Measurements from ENCODE around the gene RDH16.
"Not testable (repeated sequence)": the region's sequence is repeated elsewhere in the genome, so short reads cannot be mapped to it uniquely, and the experiment has no call there.

Gene RDH16

GRCh38 chr12:56954057-56954957 lies 3.1 kb downstream of the RDH16 start:
- no peak overlapping the region for H3K27ac ChIP-seq (ENCODE audit: insufficient read depth, low read depth, low read length, poor library complexity, severe bottlenecking)
- peaks cover 2% of the 10 kb centered on the region for H3K9me3 ChIP-seq (ENCODE audit: control insufficient read depth, low read length)
- no peaks in the 10 kb centered on the region for H3K36me3 ChIP-seq (ENCODE audit: control insufficient read depth, insufficient read depth, low read length)
- WGBS, 2 experiments = 93% methylated on average over 6 of the region's 6 CpGs
- H3K27me3 ChIP-seq (ENCODE audit: control insufficient read depth, insufficient read depth, low read length, poor library complexity, severe bottlenecking) = no peaks in the 10 kb centered on the region
- H3K4me3 ChIP-seq (ENCODE audit: insufficient read depth, low read depth, low read length) = no peak overlapping the region
- no peaks in the 10 kb centered on the region for H3K4me1 ChIP-seq (ENCODE audit: control insufficient read depth, insufficient read depth, low read length)

GRCh38 chr12:56953314-56953713 lies 4.1 kb downstream of the RDH16 start:
- H3K4me3 ChIP-seq (ENCODE audit: insufficient read depth, low read depth, low read length) = no peak overlapping the region
- WGBS, 2 experiments = 54 to 56% methylated on average over 1 of the region's 1 CpG
- H3K27ac ChIP-seq (ENCODE audit: insufficient read depth, low read depth, low read length, poor library complexity, severe bottlenecking) = no peak overlapping the region
- peaks cover 2% of the 10 kb centered on the region for H3K9me3 ChIP-seq (ENCODE audit: control insufficient read depth, low read length)
- H3K27me3 ChIP-seq (ENCODE audit: control insufficient read depth, insufficient read depth, low read length, poor library complexity, severe bottlenecking) = no peaks in the 10 kb centered on the region
- no peaks in the 10 kb centered on the region for H3K36me3 ChIP-seq (ENCODE audit: control insufficient read depth, insufficient read depth, low read length)
- H3K4me1 ChIP-seq (ENCODE audit: control insufficient read depth, insufficient read depth, low read length) = no peaks in the 10 kb centered on the region

GRCh38 chr12:56951582-56952339 lies 5.6 kb downstream of the RDH16 start:
- H3K27me3 ChIP-seq (ENCODE audit: control insufficient read depth, insufficient read depth, low read length, poor library complexity, severe bottlenecking) = no peaks in the 10 kb centered on the region
- H3K4me3 ChIP-seq (ENCODE audit: insufficient read depth, low read depth, low read length) = no peak overlapping the region
- 91 to 92% methylated on average over 11 of the region's 11 CpGs for WGBS, 2 experiments
- no peak overlapping the region for H3K27ac ChIP-seq (ENCODE audit: insufficient read depth, low read depth, low read length, poor library complexity, severe bottlenecking)
- no peaks in the 10 kb centered on the region for H3K4me1 ChIP-seq (ENCODE audit: control insufficient read depth, insufficient read depth, low read length)
- no peaks in the 10 kb centered on the region for H3K36me3 ChIP-seq (ENCODE audit: control insufficient read depth, insufficient read depth, low read length)
- peaks cover 2% of the 10 kb centered on the region for H3K9me3 ChIP-seq (ENCODE audit: control insufficient read depth, low read length)

GRCh38 chr12:56948881-56949280 lies 8.5 kb downstream of the RDH16 start:
- Histone ChIP-seq H3K9me3 (ENCODE audit: control insufficient read depth, low read length) (no peaks in the 10 kb centered on the region), H3K27me3 (ENCODE audit: control insufficient read depth, insufficient read depth, low read length, poor library complexity, severe bottlenecking) (no peaks in the 10 kb centered on the region), H3K4me1 (ENCODE audit: control insufficient read depth, insufficient read depth, low read length) (no peaks in the 10 kb centered on the region), H3K4me3 (ENCODE audit: insufficient read depth, low read depth, low read length) (no peak overlapping the region), H3K27ac (ENCODE audit: insufficient read depth, low read depth, low read length, poor library complexity, severe bottlenecking) (no peak overlapping the region), H3K36me3 (ENCODE audit: control insufficient read depth, insufficient read depth, low read length) (no peaks in the 10 kb centered on the region)
- WGBS, 2 experiments = 94 to 96% methylated on average over 2 of the region's 2 CpGs

GRCh38 chr12:56948457-56948777 lies 9.0 kb downstream of the RDH16 start:
- H3K27ac ChIP-seq (ENCODE audit: insufficient read depth, low read depth, low read length, poor library complexity, severe bottlenecking) = no peak overlapping the region
- no peaks in the 10 kb centered on the region for H3K36me3 ChIP-seq (ENCODE audit: control insufficient read depth, insufficient read depth, low read length)
- no peaks in the 10 kb centered on the region for H3K27me3 ChIP-seq (ENCODE audit: control insufficient read depth, insufficient read depth, low read length, poor library complexity, severe bottlenecking)
- no peaks in the 10 kb centered on the region for H3K9me3 ChIP-seq (ENCODE audit: control insufficient read depth, low read length)
- H3K4me3 ChIP-seq (ENCODE audit: insufficient read depth, low read depth, low read length) = no peak overlapping the region
- no peaks in the 10 kb centered on the region for H3K4me1 ChIP-seq (ENCODE audit: control insufficient read depth, insufficient read depth, low read length)

GRCh38 chr12:56947633-56948456 lies 9.6 kb downstream of the RDH16 start:
- no peaks in the 10 kb centered on the region for H3K27me3 ChIP-seq (ENCODE audit: control insufficient read depth, insufficient read depth, low read length, poor library complexity, severe bottlenecking)
- H3K4me3 ChIP-seq (ENCODE audit: insufficient read depth, low read depth, low read length) = no peak overlapping the region
- WGBS, 2 experiments = 91 to 93% methylated on average over 6 of the region's 6 CpGs
- no peak overlapping the region for H3K27ac ChIP-seq (ENCODE audit: insufficient read depth, low read depth, low read length, poor library complexity, severe bottlenecking)
- H3K36me3 ChIP-seq (ENCODE audit: control insufficient read depth, insufficient read depth, low read length) = no peaks in the 10 kb centered on the region
- no peaks in the 10 kb centered on the region for H3K9me3 ChIP-seq (ENCODE audit: control insufficient read depth, low read length)
- H3K4me1 ChIP-seq (ENCODE audit: control insufficient read depth, insufficient read depth, low read length) = no peaks in the 10 kb centered on the region

- 89 to 96% methylated on average over 3 to 4 of the region's 4 CpGs for WGBS, 2 experiments
- no peak overlapping the region for H3K27ac ChIP-seq (ENCODE audit: insufficient read depth, low read depth, low read length, poor library complexity, severe bottlenecking)
- no peaks in the 10 kb centered on the region for H3K4me1 ChIP-seq (ENCODE audit: control insufficient read depth, insufficient read depth, low read length)
- H3K36me3 ChIP-seq (ENCODE audit: control insufficient read depth, insufficient read depth, low read length) = no peaks in the 10 kb centered on the region
- no peaks in the 10 kb centered on the region for H3K9me3 ChIP-seq (ENCODE audit: control insufficient read depth, low read length)
- no peaks in the 10 kb centered on the region for H3K27me3 ChIP-seq (ENCODE audit: control insufficient read depth, insufficient read depth, low read length, poor library complexity, severe bottlenecking)
- no peak overlapping the region for H3K4me3 ChIP-seq (ENCODE audit: insufficient read depth, low read depth, low read length)
These were observed 13.5 kb downstream of the RDH16 start for GRCh38 chr12:56943878-56944277.

GRCh38 chr12:56943374-56943773 lies 14.0 kb downstream of the RDH16 start:
- not testable (repeated sequence) for H3K36me3 ChIP-seq (ENCODE audit: control insufficient read depth, insufficient read depth, low read length); H3K27me3 ChIP-seq (ENCODE audit: control insufficient read depth, insufficient read depth, low read length, poor library complexity, severe bottlenecking); H3K4me3 ChIP-seq (ENCODE audit: insufficient read depth, low read depth, low read length); H3K27ac ChIP-seq (ENCODE audit: insufficient read depth, low read depth, low read length, poor library complexity, severe bottlenecking); H3K4me1 ChIP-seq (ENCODE audit: control insufficient read depth, insufficient read depth, low read length); H3K9me3 ChIP-seq (ENCODE audit: control insufficient read depth, low read length)
- WGBS, 2 experiments = 89 to 93% methylated on average over 1 of the region's 1 CpG

- H3K9me3 ChIP-seq (ENCODE audit: control insufficient read depth, low read length) = no peaks in the 10 kb centered on the region
- no peaks in the 10 kb centered on the region for H3K27me3 ChIP-seq (ENCODE audit: control insufficient read depth, insufficient read depth, low read length, poor library complexity, severe bottlenecking)
- 62 to 67% methylated on average over 3 of the region's 3 CpGs for WGBS, 2 experiments
- H3K27ac ChIP-seq (ENCODE audit: insufficient read depth, low read depth, low read length, poor library complexity, severe bottlenecking) = no peak overlapping the region
- H3K4me3 ChIP-seq (ENCODE audit: insufficient read depth, low read depth, low read length) = no peak overlapping the region
- no peaks in the 10 kb centered on the region for H3K36me3 ChIP-seq (ENCODE audit: control insufficient read depth, insufficient read depth, low read length)
- no peaks in the 10 kb centered on the region for H3K4me1 ChIP-seq (ENCODE audit: control insufficient read depth, insufficient read depth, low read length)
These were observed 15.9 kb downstream of the RDH16 start for GRCh38 chr12:56941299-56942017.
